BE2C (cell line): ENCODE data around the gene APLP2.

ENCODE experiments used
- DNase-seq: peaks from one replicate; pipeline ENCODE4 v3.0.0-alpha.2; 2020
- H3K27me3 ChIP-seq: fragments of 250-450 bp; sonication (Bioruptor Pico); 2 replicates; pipeline ENCODE4 v1.5.1; 2020; ENCODE audit warnings: mild to moderate bottlenecking
- H3K36me3 ChIP-seq: fragments of 250-450 bp; sonication (Bioruptor Pico); 2 replicates; pipeline ENCODE4 v1.5.1; 2020; ENCODE audit warnings: mild to moderate bottlenecking
- H3K4me1 ChIP-seq: fragments of 250-450 bp; sonication (Bioruptor Pico); 2 replicates; pipeline ENCODE4 v1.5.1; 2020
- H3K4me3 ChIP-seq: 2 replicates; pipeline ENCODE4 v1.5.1; 2011; ENCODE audit warnings: low read depth, low read length
- H3K9me3 ChIP-seq: fragments of 250-450 bp; sonication (Bioruptor Pico); 2 replicates; pipeline ENCODE4 v1.5.1; 2020
- TF ChIP-seq, protein P1 (sequence below): IDR thresholded peaks from 2 replicates; pipeline ENCODE4 v1.5.1; 2012; ENCODE audit warnings: mild to moderate bottlenecking, low read depth, low read length

Gene APLP2

DNA sequence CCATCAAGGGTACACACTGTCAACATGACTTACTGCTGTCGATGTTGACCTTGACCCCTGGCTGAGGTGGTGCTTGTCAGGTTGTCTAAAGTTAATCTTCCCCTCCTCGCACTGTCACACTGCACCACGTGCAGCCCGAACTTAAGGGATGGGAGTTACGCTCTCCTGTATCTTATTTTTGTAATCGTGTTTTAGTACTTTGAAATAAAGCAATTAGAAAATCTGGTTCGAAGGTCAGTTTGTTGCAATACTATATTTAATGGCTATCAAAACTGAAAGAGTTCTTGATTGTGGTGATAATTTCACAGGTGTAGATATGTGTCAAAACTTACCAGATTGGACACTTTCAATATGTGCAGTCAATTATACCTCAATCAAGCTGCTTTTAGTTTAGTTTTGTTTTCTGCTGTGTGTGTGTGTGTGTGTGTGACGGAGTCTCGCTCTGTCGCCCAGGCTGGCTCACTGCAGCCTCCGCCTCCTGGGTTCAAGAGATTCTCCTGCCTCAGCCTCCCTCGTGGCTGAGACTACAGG, 79.2 kb downstream of the APLP2 start:
- H3K36me3 ChIP-seq, result no peaks in the 10 kb centered on the region; the same call in none of the 2 replicates

DNA sequence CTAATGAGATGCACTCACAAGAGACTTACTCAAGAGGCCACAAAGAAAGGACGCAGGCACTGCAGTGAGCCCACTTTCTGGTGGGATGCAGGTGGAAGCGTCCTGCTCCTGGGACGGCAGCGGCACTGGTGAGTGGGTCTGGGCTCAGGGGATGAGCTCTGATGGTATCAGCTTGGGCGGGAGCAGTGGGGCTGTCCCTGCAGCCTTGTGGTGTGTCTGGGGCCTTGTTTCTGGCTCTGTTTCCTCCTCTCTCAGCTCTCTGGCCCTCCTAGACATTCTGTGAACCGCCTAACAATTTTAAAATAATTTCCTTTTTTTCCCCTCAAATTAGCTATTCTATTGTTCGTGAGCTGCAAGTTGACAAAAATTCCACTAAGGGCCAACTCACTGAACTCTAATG, 81.1 kb downstream of the APLP2 start:
- DNase-seq, result peak; percentile 39
- H3K4me1 ChIP-seq, result no peaks in the 10 kb centered on the region; the same call in 1 of the 2 replicates
- TF ChIP-seq, protein P1, sequence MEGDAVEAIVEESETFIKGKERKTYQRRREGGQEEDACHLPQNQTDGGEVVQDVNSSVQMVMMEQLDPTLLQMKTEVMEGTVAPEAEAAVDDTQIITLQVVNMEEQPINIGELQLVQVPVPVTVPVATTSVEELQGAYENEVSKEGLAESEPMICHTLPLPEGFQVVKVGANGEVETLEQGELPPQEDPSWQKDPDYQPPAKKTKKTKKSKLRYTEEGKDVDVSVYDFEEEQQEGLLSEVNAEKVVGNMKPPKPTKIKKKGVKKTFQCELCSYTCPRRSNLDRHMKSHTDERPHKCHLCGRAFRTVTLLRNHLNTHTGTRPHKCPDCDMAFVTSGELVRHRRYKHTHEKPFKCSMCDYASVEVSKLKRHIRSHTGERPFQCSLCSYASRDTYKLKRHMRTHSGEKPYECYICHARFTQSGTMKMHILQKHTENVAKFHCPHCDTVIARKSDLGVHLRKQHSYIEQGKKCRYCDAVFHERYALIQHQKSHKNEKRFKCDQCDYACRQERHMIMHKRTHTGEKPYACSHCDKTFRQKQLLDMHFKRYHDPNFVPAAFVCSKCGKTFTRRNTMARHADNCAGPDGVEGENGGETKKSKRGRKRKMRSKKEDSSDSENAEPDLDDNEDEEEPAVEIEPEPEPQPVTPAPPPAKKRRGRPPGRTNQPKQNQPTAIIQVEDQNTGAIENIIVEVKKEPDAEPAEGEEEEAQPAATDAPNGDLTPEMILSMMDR, result no peak
- no peak overlapping the region for H3K4me3 ChIP-seq
- no peaks in the 10 kb centered on the region for H3K27me3 ChIP-seq
- H3K36me3 ChIP-seq, result no peaks in the 10 kb centered on the region; the same call in 1 of the 2 replicates
- H3K9me3 ChIP-seq, result no peaks in the 10 kb centered on the region

More for the DNA sequence above, 79.2 kb downstream of the APLP2 start:
- no peaks in the 10 kb centered on the region for H3K27me3 ChIP-seq
- H3K4me3 ChIP-seq, result no peak overlapping the region
- TF ChIP-seq, protein P1, result no peak
- H3K4me1 ChIP-seq, result no peaks in the 10 kb centered on the region; the same call in 1 of the 2 replicates
- DNase-seq, result no peak
- no peaks in the 10 kb centered on the region for H3K9me3 ChIP-seq

DNA sequence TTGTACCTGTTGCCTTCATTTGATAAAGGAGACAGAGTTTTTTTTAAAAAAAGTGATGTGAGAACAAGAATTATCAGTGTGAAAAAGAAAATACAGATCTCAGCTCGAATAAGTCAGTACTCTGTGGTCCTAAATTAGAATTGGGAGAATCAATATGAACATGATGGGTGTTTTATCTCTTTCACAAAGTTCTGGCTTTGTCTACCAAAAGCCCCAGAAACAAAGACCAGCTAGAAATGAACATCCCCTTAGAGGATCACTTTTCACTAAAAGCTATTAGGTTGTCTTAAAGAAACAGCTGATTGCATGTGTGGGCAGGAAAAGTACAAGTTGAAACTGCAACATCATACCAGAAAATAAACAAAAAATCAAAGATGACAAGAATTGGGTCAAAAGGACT, 81.5 kb downstream of the APLP2 start:
- TF ChIP-seq, protein P1, result no peak
- no peaks in the 10 kb centered on the region for H3K27me3 ChIP-seq
- DNase-seq, result no peak

DNA sequence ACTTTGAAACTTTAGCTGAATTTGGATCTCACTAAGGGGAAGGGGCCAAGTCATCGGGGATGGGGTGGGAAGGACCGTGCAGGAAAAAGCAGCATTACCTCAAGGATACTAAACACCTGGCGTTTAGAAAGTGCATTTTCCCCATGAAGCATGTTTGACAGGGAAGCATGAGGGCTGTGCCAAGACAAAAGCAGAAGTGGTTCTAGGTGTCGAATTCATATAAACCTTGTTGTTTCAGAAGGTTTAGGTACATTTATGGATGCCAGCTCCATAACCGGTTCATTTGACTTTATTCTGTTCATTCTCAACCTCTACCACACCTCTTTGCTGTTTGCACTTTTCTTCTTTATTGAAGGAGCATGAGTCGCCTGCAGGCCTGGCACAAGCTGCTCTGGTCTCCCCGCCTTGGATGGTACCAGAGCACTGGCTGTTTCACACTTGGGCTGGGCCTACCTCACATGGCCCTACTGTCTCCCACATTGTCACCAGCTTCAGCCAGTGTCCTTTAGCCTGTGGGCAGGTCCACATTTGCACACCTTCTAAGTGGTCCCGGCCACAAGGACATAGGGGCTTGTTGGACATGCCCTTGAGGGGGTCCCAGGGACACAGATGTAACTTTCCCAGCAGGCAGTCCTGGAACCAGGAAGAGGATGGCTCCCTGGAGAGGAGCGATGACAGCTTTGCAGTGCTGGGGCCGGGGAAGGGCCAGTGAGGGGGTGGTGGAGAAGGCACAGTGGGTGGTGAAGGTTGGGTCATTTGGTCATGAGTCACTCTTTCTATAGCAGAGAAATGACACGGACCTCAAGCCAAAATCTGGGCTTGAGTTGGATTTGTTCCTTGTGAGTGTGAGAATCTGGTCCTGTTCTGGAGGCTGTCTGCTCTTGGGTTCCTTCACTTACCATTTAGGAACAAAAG, 86.7 kb downstream of the APLP2 start:
- TF ChIP-seq, protein P1, result no peak
- Histone ChIP-seq H3K36me3 (no peaks in the 10 kb centered on the region), H3K4me3 (no peak overlapping the region), H3K9me3 (no peaks in the 10 kb centered on the region), H3K27me3 (no peaks in the 10 kb centered on the region), H3K4me1 (no peaks in the 10 kb centered on the region)
- DNase-seq, result no peak

More for the DNA sequence above, 81.5 kb downstream of the APLP2 start:
- Histone ChIP-seq H3K4me1 (no peaks in the 10 kb centered on the region; the same call in 1 of the 2 replicates), H3K9me3 (no peaks in the 10 kb centered on the region), H3K36me3 (no peaks in the 10 kb centered on the region; the same call in 1 of the 2 replicates), H3K4me3 (no peak overlapping the region)

DNA sequence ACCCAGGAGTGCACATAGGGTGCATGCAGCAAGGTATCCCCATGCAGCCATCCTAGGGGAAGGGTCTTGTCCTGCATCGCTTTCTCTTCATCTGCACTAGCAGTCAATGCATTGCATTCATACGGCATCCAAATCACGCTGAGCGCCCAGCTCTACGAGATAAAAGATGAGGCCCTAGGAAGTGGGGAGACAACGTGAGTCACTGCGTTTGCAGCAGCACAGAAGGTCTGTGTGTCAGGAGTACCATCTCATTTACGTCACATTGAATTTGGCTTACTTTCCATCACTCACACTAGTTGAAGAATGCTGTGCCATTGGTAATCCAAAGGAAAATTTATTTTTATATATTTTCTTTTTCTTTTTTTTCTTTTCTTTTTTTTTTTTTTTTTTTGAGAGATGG, 87.4 kb downstream of the APLP2 start:
- no peaks in the 10 kb centered on the region for H3K27me3 ChIP-seq
- no peaks in the 10 kb centered on the region for H3K4me1 ChIP-seq
- DNase-seq, result no peak
- TF ChIP-seq, protein P1, result no peak
- no peaks in the 10 kb centered on the region for H3K36me3 ChIP-seq
- no peaks in the 10 kb centered on the region for H3K9me3 ChIP-seq
- H3K4me3 ChIP-seq, result no peak overlapping the region

DNA sequence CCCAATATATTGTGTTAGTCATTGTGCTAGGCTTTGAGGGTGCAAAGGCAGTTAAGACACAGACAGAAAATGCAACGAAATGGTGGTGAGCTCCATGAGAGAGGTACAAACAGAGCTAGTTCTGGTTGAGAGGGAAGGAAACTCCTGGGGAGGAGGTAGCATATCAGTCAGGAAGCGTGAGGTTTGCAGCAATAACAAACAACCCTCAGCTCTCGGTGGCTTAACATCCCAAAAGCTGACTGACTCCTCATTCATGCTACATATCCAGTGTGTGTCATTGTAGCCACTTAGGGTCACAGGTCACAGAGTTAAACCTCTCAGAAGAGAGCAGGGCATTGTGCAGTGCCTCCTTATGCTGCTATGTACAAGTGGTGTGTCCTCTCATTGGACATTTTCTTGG, 88.1 kb downstream of the APLP2 start:
- Histone ChIP-seq H3K4me1 (no peaks in the 10 kb centered on the region), H3K4me3 (no peak overlapping the region)
- DNase-seq, result no peak

More for the DNA sequence above, 88.1 kb downstream of the APLP2 start:
- H3K9me3 ChIP-seq, result no peaks in the 10 kb centered on the region
- H3K36me3 ChIP-seq, result no peaks in the 10 kb centered on the region
- no peaks in the 10 kb centered on the region for H3K27me3 ChIP-seq
- TF ChIP-seq, protein P1, result no peak
